Suprapubic skin (tissue), 3 donors: ENCODE data around the gene C1orf146.

Experiments
- CTCF ChIP-seq, 2 donors: fragments of 200-600 bp in 1 of 2; fragments of 450-650 bp in 1 of 2; sonication (generic) in 1 of 2; IDR thresholded peaks; one replicate each; pipeline ENCODE4 v1.5.1; 2016 to 2019; ENCODE audit warnings: antibody characterized with exemption in 2 of 2, mild to moderate bottlenecking in 1 of 2, moderate library complexity in 1 of 2
- POLR2AphosphoS5 ChIP-seq, 3 donors: sonication (generic); formaldehyde crosslinking; IDR thresholded peaks; one replicate each; pipeline ENCODE4 v1.6.1; 2017; ENCODE audit warnings: antibody characterized with exemption in 3 of 3

GRCh38 chr1:92191726-92192125, 26.0 kb upstream of the C1orf146 start:
- TF ChIP-seq POLR2AphosphoS5 (IDR thresholded peaks at IDR 0.05) (no peak), CTCF (IDR thresholded peaks at IDR 0.05) (no peak)
